A549 (cell line): ENCODE results near the gene B3GAT3. TPM values are rescaled to one million over a fixed set of nuclear protein-coding genes. Genes with fewer than 3 reads are reported as not detected.

Experiments used
- ATAC-seq, 2 experiments: fragments of 200-7000 bp in 1 of 2; fragments of >200 bp in 1 of 2; cut with Nextera tagmentation in 1 of 2; cut with Tn5 transposase in 1 of 2; 3 replicates each; pipeline versions ENCODE4 v1.8.0 to v1.9.1; 2018 to 2020; ENCODE audit warnings: mild to moderate bottlenecking in 1 of 2, moderate library complexity in 1 of 2
- CTCF ChIA-PET: fragments of 300-600 bp; sonication (Branson Sonifier 250); formaldehyde crosslinking; extraction: SDS; loops from one replicate; lab custom pipeline; 2021; ENCODE audit warnings: antibody characterized with exemption, inconsistent platforms; lab: Yijun Ruan, JAX
- POLR2A ChIA-PET: fragments of 350-600 bp; formaldehyde crosslinking; extraction: SDS; loops from one replicate; lab custom pipeline; 2021; ENCODE audit warnings: antibody characterized with exemption, inconsistent platforms; lab: Yijun Ruan, JAX
- DNase-seq, 2 experiments: peaks; one replicate each; pipeline versions ENCODE4 v3.0.0 to v3.0.0-alpha.2; 2011 to 2016; ENCODE audit warnings: low read depth in 1 of 2, low spot score in 1 of 2
- FAIRE-seq: peaks from 2 replicates; lab custom pipeline; 2011; peaks lifted over from hg19 to GRCh38; lab: Jason Lieb, UNC
- H3K27ac ChIP-seq, 2 experiments: fragments of >200 bp; sonication (Bioruptor Twin); formaldehyde crosslinking; 3 replicates each; pipeline ENCODE4 v1.5.1; 2016 to 2017
- H3K4me1 ChIP-seq: fragments of >200 bp; sonication (Bioruptor Twin); formaldehyde crosslinking; 3 replicates; pipeline ENCODE4 v1.6.1; 2016
- H3K4me2 ChIP-seq: fragments of >200 bp; sonication (Bioruptor Twin); formaldehyde crosslinking; 3 replicates; pipeline ENCODE4 v1.6.1; 2016
- H3K4me3 ChIP-seq: fragments of >200 bp; sonication (Bioruptor Twin); formaldehyde crosslinking; 3 replicates; pipeline ENCODE4 v1.5.1; 2016
- H3K9me3 ChIP-seq: fragments of >200 bp; sonication (Bioruptor Twin); formaldehyde crosslinking; 3 replicates; pipeline ENCODE4 v1.6.1; 2016
- BCL3 ChIP-seq: fragments of >200 bp; sonication (Bioruptor Twin); formaldehyde crosslinking; IDR thresholded peaks from 3 replicates; pipeline ENCODE4 v1.6.1; 2016
- CBX2 ChIP-seq: fragments of 200-600 bp; sonication (generic); IDR thresholded peaks from 2 replicates; pipeline ENCODE4 v1.6.1; 2016; ENCODE audit warnings: low read depth, mild to moderate bottlenecking, borderline replicate concordance
- CEBPB ChIP-seq, 2 experiments: fragments of >200 bp in 1 of 2; sonication (Bioruptor Twin) in 1 of 2; formaldehyde crosslinking in 1 of 2; IDR thresholded peaks; 2 replicates each; pipeline ENCODE4 v1.6.1; 2012 to 2016
- CHD2 ChIP-seq: fragments of 150-350 bp; IDR thresholded peaks from 2 replicates; pipeline ENCODE4 v1.6.1; 2014; ENCODE audit warnings: low read length; ENCODE audit not compliant: partially characterized antibody
- CHD4 ChIP-seq: fragments of 200-600 bp; sonication (generic); IDR thresholded peaks from 2 replicates; pipeline ENCODE4 v1.6.1; 2016; ENCODE audit warnings: antibody characterized with exemption, mild to moderate bottlenecking, borderline replicate concordance
- E2F6 ChIP-seq: IDR thresholded peaks from 2 replicates; pipeline ENCODE4 v1.6.1; 2012; ENCODE audit warnings: low read depth, borderline replicate concordance
- ELK1 ChIP-seq: fragments of 150-350 bp; IDR thresholded peaks from 2 replicates; pipeline ENCODE4 v1.6.1; 2014; ENCODE audit warnings: low read depth, mild to moderate bottlenecking, low read length
- ESRRA ChIP-seq: fragments of 150-350 bp; IDR thresholded peaks from 2 replicates; pipeline ENCODE4 v1.6.1; 2014; ENCODE audit warnings: mild to moderate bottlenecking, low read length, borderline replicate concordance
- FOXS1 ChIP-seq: fragments of 250-450 bp; sonication (Bioruptor Pico); IDR thresholded peaks from 2 replicates; pipeline ENCODE4 v1.5.0; 2020; ENCODE audit warnings: mild to moderate bottlenecking, moderate library complexity
- HDAC2 ChIP-seq: fragments of 200-600 bp; sonication (generic); IDR thresholded peaks from 2 replicates; pipeline ENCODE4 v1.6.1; 2016
- NFE2L2 ChIP-seq: fragments of 150-350 bp; conservative IDR thresholded peaks from 2 replicates; pipeline ENCODE4 v1.6.1; 2014; ENCODE audit warnings: low read length
- NR3C1 ChIP-seq: fragments of >200 bp; sonication (Bioruptor Twin); formaldehyde crosslinking; IDR thresholded peaks from 3 replicates; pipeline ENCODE4 v1.6.1; 2017
- RARB ChIP-seq: fragments of 250-450 bp; sonication (Bioruptor Pico); IDR thresholded peaks from 2 replicates; pipeline ENCODE4 v1.8.0; 2021; ENCODE audit warnings: mild to moderate bottlenecking, moderate library complexity
- REST ChIP-seq: fragments of 200-600 bp; sonication (generic); IDR thresholded peaks from 2 replicates; pipeline ENCODE4 v1.6.1; 2016; ENCODE audit warnings: antibody characterized with exemption, mild to moderate bottlenecking, moderate library complexity
- RNF2 ChIP-seq: fragments of 200-600 bp; sonication (generic); IDR thresholded peaks from 2 replicates; pipeline ENCODE4 v1.6.1; 2016; ENCODE audit warnings: low read depth, mild to moderate bottlenecking, antibody characterized with exemption, moderate library complexity, borderline replicate concordance
- SMC3 ChIP-seq: fragments of >200 bp; sonication (Bioruptor Twin); formaldehyde crosslinking; IDR thresholded peaks from 3 replicates; pipeline ENCODE4 v1.6.1; 2018; ENCODE audit warnings: inconsistent platforms
- SREBF2 ChIP-seq: fragments of 450-650 bp; IDR thresholded peaks from 2 replicates; pipeline ENCODE4 v1.6.1; 2014; ENCODE audit warnings: mild to moderate bottlenecking, moderate library complexity
- TFCP2L1 ChIP-seq: fragments of 250-450 bp; sonication (Bioruptor Pico); IDR thresholded peaks from 2 replicates; pipeline ENCODE4 v1.5.0; 2021; ENCODE audit warnings: mild to moderate bottlenecking
- WGBS: methylation state at CpG from one replicate; pipeline ENCODE4 v1.1.6; 2017; ENCODE audit errors: missing lambda C conversion rate; 5-methylcytosine and 5-hydroxymethylcytosine counted together
- polyA plus RNA-seq, 4 experiments: library from polyadenylated mRNA; depleted of rRNA in 3 of 4; stranded (reverse); fragments of >200 nt; fragmentation: RNase III in 1 of 4; extraction: RNeasy Plus Mini Kit Qiagen cat#74134 plus additional on column Dnase treatment in 1 of 4; gene quantifications; 2 replicates in 3 of 4; 3 replicates in 1 of 4; pipeline ENCODE4 v1.2.3, GENCODE V29; 2011 to 2017

Gene B3GAT3
- polyA plus RNA-seq, 2 of the 4 experiments (the other 2 are of a cell fraction) = 19.0 to 41.0 TPM

GRCh38 chr11:62664405-62665074 lies 42.8 kb upstream of the B3GAT3 start:
- Histone ChIP-seq H3K9me3 (no peaks in the 10 kb centered on the region), H3K27ac (peak overlapping the region; percentile 93 to 96), H3K4me2 (peak overlapping the region; percentile 64), H3K4me1 (peaks cover 24% of the 10 kb centered on the region), H3K4me3 (peak overlapping the region; percentile 79)
- WGBS = 4% methylated on average over 15 of the region's 36 CpGs
- ATAC-seq (peak; percentile 70), DNase-seq (peak in 1 of 2 experiments; percentile 72), FAIRE-seq (no peak)
- POLR2A ChIA-PET = interaction anchor here (0.6 to 5.5 kb wide), 40 partner anchors 8 to 849 kb away, joined by 3 to 91 read pairs (median 6); partner anchors contain the start of genes B3GAT3, EEF1G, EML3 and GANAB
- TF ChIP-seq ELK1 (no peak), ESRRA (no peak), CHD4 (peak; percentile 54; the same call in 1 of the 2 replicates), E2F6 (0 out of 2 replicates have a peak, but pooled peaks have one; percentile 22)
- CTCF ChIA-PET = interaction anchor here (0.9 to 1.6 kb wide), 12 partner anchors 8 to 271 kb away, joined by 3 to 6 read pairs (median 4); partner anchors contain the start of genes B3GAT3, LBHD1 and ROM1

GRCh38 chr11:62656796-62657429 lies 35.1 kb upstream of the B3GAT3 start:
- Histone ChIP-seq H3K4me3 (no peak overlapping the region), H3K4me1 (peaks cover 4% of the 10 kb centered on the region; the same call in 2 of the 3 replicates), H3K27ac (no peak overlapping the region), H3K9me3 (no peaks in the 10 kb centered on the region), H3K4me2 (no peak overlapping the region)
- CTCF ChIA-PET = interaction anchor here (0.9 to 3.6 kb wide), 5 partner anchors 9 to 44 kb away, joined by 3 to 14 read pairs (median 3); partner anchors contain the start of genes EML3 and ROM1
- 61% methylated on average over 5 of the region's 5 CpGs for WGBS
- TF ChIP-seq E2F6 = no peak
- no peak for TF ChIP-seq HDAC2
- no peak for TF ChIP-seq CHD4
- no peak for TF ChIP-seq NFE2L2
- TF ChIP-seq ELK1 = no peak
- no peak for TF ChIP-seq REST
- TF ChIP-seq SREBF2 = no peak
- no peak; a peak in 1 of 4 replicates for TF ChIP-seq CEBPB (IDR thresholded peaks at IDR 0.05)
- TF ChIP-seq BCL3 = no peak
- TF ChIP-seq CBX2 = no peak
- TF ChIP-seq RNF2 = no peak
- TF ChIP-seq TFCP2L1 (CRISPR knock-in tag) = no peak
- TF ChIP-seq FOXS1 (CRISPR knock-in tag) = no peak
- no peak for TF ChIP-seq NR3C1
- no peak for TF ChIP-seq CHD2
- TF ChIP-seq SMC3 = no peak
- TF ChIP-seq RARB (CRISPR knock-in tag) = no peak
- ATAC-seq = no peak
- no peak for FAIRE-seq
- POLR2A ChIA-PET = interaction anchor here (1.7 to 3.6 kb wide), 2 partner anchors 8 to 65 kb away, joined by 5 to 35 read pairs; partner anchors contain the start of genes C11orf98, CSKMT and TUT1
- no peak for DNase-seq
